Measurements from ENCODE around the gene PUS3. TPM values are rescaled to one million over a fixed set of nuclear protein-coding genes. Genes with fewer than 3 reads are reported as not detected.

PUS3 gene
- total RNA-seq, 2 experiments from 2014 or later = 11.9 to 16.0 TPM

DNA sequence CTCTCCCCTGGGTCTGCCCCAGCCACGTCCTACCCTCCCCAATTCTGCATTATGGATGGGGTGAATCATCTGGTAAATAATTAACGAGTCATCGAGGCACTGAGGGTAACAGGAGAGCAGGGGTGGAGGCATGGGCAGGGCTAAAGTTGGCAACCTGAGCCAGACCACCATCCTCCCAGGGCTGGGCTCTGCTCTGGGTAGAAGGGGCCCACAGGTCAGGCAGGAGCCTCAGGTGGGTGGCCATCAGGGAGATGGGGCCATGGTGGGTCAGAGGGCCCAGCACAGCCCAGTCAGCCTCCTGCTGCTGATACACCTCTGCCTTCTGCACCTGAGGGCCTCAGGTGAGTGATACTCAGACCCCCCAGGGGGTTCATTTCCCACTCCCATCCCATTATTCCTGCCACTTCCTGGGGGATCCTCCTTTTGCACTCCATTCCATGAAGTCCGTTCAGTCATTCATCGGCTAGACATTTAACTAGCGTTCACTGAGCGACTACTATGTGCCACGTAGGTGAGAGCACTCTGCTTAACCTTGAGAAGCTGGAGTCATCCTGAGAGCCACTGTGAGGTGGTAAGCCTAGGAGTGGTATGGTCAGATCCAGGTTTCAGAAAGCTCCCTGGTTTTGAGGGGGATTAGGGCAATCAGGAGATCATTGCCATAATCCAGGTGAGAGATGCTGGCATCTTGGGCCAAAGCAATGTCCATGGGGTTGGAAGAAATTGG is 43.0 kb upstream of the PUS3 start, which contains the start of gene VSIG10L2:
TSS of gene VSIG10L2 (plus strand) at position 248 of the 724 bp plus-strand sequence. CDS start at position 260, 12 bp downstream.
- DNase-seq (no peak), ATAC-seq (no peak)
- peaks cover 2% of the 10 kb centered on the region for H3K27me3 Mint-ChIP-seq (ENCODE audit: low read depth)
- CTCF ChIA-PET = interaction anchor here (2.0 kb wide), 1 partner anchor 248 kb away, joined by 5 read pairs; no protein-coding TSS in a partner anchor
- no peak within 1 kb of the TSS for H3K27ac Mint-ChIP-seq
- H3K4me1 Mint-ChIP-seq (ENCODE audit: low read depth) = peaks cover 2% of the 10 kb centered on the region
- no peaks in the 10 kb centered on the region for H3K36me3 Mint-ChIP-seq (ENCODE audit: low read depth)
- no peaks in the 10 kb centered on the region for H3K9me3 Mint-ChIP-seq (ENCODE audit: insufficient read depth)
- POLR2A ChIA-PET = no interaction called here
- no peak within 1 kb of the TSS for H3K4me3 Mint-ChIP-seq

GRCh38 chr11:125945011-125945796 is 42.2 kb upstream of the PUS3 start:
- DNase-seq (no peak), ATAC-seq (no peak)
- no peaks in the 10 kb centered on the region for H3K36me3 Mint-ChIP-seq (ENCODE audit: low read depth)
- POLR2A ChIA-PET = no interaction called here
- peaks cover 2% of the 10 kb centered on the region for H3K4me1 Mint-ChIP-seq (ENCODE audit: low read depth)
- H3K4me3 Mint-ChIP-seq = no peak overlapping the region
- H3K9me3 Mint-ChIP-seq (ENCODE audit: insufficient read depth) = no peaks in the 10 kb centered on the region
- CTCF ChIA-PET = interaction anchor here (1.2 to 2.0 kb wide), 2 partner anchors 10 to 248 kb away, joined by 3 to 5 read pairs; no protein-coding TSS in a partner anchor
- H3K27me3 Mint-ChIP-seq (ENCODE audit: low read depth) = peaks cover 2% of the 10 kb centered on the region
- H3K27ac Mint-ChIP-seq = no peak overlapping the region

GRCh38 chr11:125944350-125945010 is 41.5 kb upstream of the PUS3 start:
- H3K36me3 Mint-ChIP-seq (ENCODE audit: low read depth) = no peaks in the 10 kb centered on the region
- no peak overlapping the region for H3K27ac Mint-ChIP-seq
- POLR2A ChIA-PET = no interaction called here
- ATAC-seq = no peak
- DNase-seq = no peak
- CTCF ChIA-PET = interaction anchor here (1.2 to 2.0 kb wide), 2 partner anchors 10 to 249 kb away, joined by 3 to 5 read pairs; no protein-coding TSS in a partner anchor
- no peak overlapping the region for H3K4me3 Mint-ChIP-seq
- peaks cover 2% of the 10 kb centered on the region for H3K27me3 Mint-ChIP-seq (ENCODE audit: low read depth)
- peaks cover 2% of the 10 kb centered on the region for H3K4me1 Mint-ChIP-seq (ENCODE audit: low read depth)
- no peaks in the 10 kb centered on the region for H3K9me3 Mint-ChIP-seq (ENCODE audit: insufficient read depth)

DNA sequence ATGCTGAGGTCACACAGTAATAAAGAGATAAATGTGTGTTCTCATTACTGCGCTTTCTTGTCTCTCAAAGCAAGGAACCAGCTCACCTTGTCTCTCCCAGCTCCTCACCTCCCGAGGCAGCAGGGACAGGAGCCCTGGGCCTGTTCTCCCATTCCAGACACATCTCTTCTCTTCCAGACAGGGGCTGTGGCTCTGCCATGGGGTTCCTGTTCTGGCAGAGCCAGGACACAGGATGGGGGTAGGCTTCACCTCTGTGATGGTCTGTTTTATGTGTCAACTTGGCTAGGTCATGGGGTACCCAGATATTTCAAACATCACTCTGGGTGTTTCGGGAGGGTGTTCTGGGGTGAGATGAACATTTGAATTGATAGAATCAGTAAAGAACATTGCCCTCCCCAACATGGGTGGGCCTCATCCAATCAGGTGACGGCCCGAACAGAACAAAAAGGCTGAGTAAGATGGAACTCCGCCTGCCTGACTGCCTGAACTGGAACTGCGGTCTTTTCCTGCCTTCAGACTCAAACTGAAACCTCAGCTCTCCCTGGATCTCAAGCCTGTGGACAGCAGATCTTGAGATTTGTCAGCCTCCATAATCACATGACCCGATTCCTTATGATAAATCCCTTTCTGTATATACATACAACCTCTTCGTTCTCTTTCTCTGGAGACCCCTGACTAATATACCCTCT is 40.8 kb upstream of the PUS3 start:
- no peak for DNase-seq
- H3K27ac Mint-ChIP-seq = no peak overlapping the region
- peaks cover 5% of the 10 kb centered on the region for H3K4me1 Mint-ChIP-seq (ENCODE audit: low read depth)
- peaks cover 2% of the 10 kb centered on the region for H3K27me3 Mint-ChIP-seq (ENCODE audit: low read depth)
- peaks cover 2% of the 10 kb centered on the region for H3K36me3 Mint-ChIP-seq (ENCODE audit: low read depth)
- no peak for ATAC-seq
- H3K9me3 Mint-ChIP-seq (ENCODE audit: insufficient read depth) = no peaks in the 10 kb centered on the region
- ChIA-PET POLR2A (no interaction called here), CTCF (interaction anchor here (1.1 to 4.1 kb wide), 5 partner anchors 9 to 254 kb away, joined by 3 to 32 read pairs (median 5); no protein-coding TSS in a partner anchor)
- no peak overlapping the region for H3K4me3 Mint-ChIP-seq

GRCh38 chr11:125942771-125943428 is 39.9 kb upstream of the PUS3 start:
- Mint-ChIP-seq H3K27me3 (ENCODE audit: low read depth) (peaks cover 2% of the 10 kb centered on the region), H3K36me3 (ENCODE audit: low read depth) (peaks cover 3% of the 10 kb centered on the region), H3K9me3 (ENCODE audit: insufficient read depth) (no peaks in the 10 kb centered on the region), H3K4me1 (ENCODE audit: low read depth) (peaks cover 14% of the 10 kb centered on the region), H3K27ac (no peak overlapping the region), H3K4me3 (no peak overlapping the region)
- ATAC-seq = no peak
- ChIA-PET CTCF (interaction anchor here (1.1 to 4.1 kb wide), 6 partner anchors 11 to 255 kb away, joined by 3 to 32 read pairs (median 4); no protein-coding TSS in a partner anchor), POLR2A (no interaction called here)
- DNase-seq = no peak

GRCh38 chr11:125941619-125942611 is 38.9 kb upstream of the PUS3 start:
- Mint-ChIP-seq H3K4me3 (no peak overlapping the region), H3K27ac (no peak overlapping the region), H3K4me1 (ENCODE audit: low read depth) (peaks cover 15% of the 10 kb centered on the region), H3K27me3 (ENCODE audit: low read depth) (peaks cover 2% of the 10 kb centered on the region), H3K36me3 (ENCODE audit: low read depth) (peaks cover 3% of the 10 kb centered on the region), H3K9me3 (ENCODE audit: insufficient read depth) (peaks cover 4% of the 10 kb centered on the region)
- ChIA-PET CTCF (interaction anchor here (0.9 to 4.1 kb wide), 8 partner anchors 12 to 252 kb away, joined by 3 to 32 read pairs (median 4); no protein-coding TSS in a partner anchor), POLR2A (no interaction called here)
- peak; percentile 67 for DNase-seq
- peak; percentile 76 for ATAC-seq

- DNase-seq (no peak), ATAC-seq (no peak)
- Mint-ChIP-seq H3K4me3 (no peak overlapping the region), H3K27me3 (ENCODE audit: low read depth) (peaks cover 5% of the 10 kb centered on the region), H3K9me3 (ENCODE audit: insufficient read depth) (peaks cover 4% of the 10 kb centered on the region), H3K36me3 (ENCODE audit: low read depth) (peaks cover 3% of the 10 kb centered on the region), H3K27ac (no peak overlapping the region), H3K4me1 (ENCODE audit: low read depth) (peaks cover 15% of the 10 kb centered on the region)
- ChIA-PET CTCF (interaction anchor here (1.3 to 4.1 kb wide), 4 partner anchors 15 to 252 kb away, joined by 3 to 32 read pairs (median 4); no protein-coding TSS in a partner anchor), POLR2A (no interaction called here)
Measured at GRCh38 chr11:125941267-125941618, 38.2 kb upstream of the PUS3 start.

GRCh38 chr11:125940145-125940544 is 37.1 kb upstream of the PUS3 start:
- CTCF ChIA-PET = interaction anchor here (4.1 kb wide), 1 partner anchor 253 kb away, joined by 32 read pairs; no protein-coding TSS in a partner anchor
- ATAC-seq = no peak
- peaks cover 4% of the 10 kb centered on the region for H3K9me3 Mint-ChIP-seq (ENCODE audit: insufficient read depth)

GRCh38 chr11:125939081-125939521 is 36.1 kb upstream of the PUS3 start:
- H3K9me3 Mint-ChIP-seq (ENCODE audit: insufficient read depth) = peaks cover 4% of the 10 kb centered on the region
- H3K4me1 Mint-ChIP-seq (ENCODE audit: low read depth) = peaks cover 15% of the 10 kb centered on the region
- H3K27ac Mint-ChIP-seq = peak overlapping the region; percentile 49
- no peak overlapping the region for H3K4me3 Mint-ChIP-seq
- ATAC-seq = no peak
- CTCF ChIA-PET = interaction anchor here (1.4 to 2.4 kb wide), 2 partner anchors 11 to 255 kb away, joined by 3 to 16 read pairs; no protein-coding TSS in a partner anchor
- POLR2A ChIA-PET = no interaction called here
- DNase-seq = no peak
- peaks cover 3% of the 10 kb centered on the region for H3K36me3 Mint-ChIP-seq (ENCODE audit: low read depth)
- H3K27me3 Mint-ChIP-seq (ENCODE audit: low read depth) = peaks cover 8% of the 10 kb centered on the region

More at GRCh38 chr11:125940145-125940544, 37.1 kb upstream of the PUS3 start:
- Mint-ChIP-seq H3K36me3 (ENCODE audit: low read depth) (peaks cover 3% of the 10 kb centered on the region), H3K4me3 (no peak overlapping the region), H3K27ac (no peak overlapping the region), H3K4me1 (ENCODE audit: low read depth) (peaks cover 15% of the 10 kb centered on the region), H3K27me3 (ENCODE audit: low read depth) (peaks cover 7% of the 10 kb centered on the region)
- no peak for DNase-seq
- POLR2A ChIA-PET = no interaction called here

- Mint-ChIP-seq H3K27ac (peak overlapping the region; percentile 75), H3K36me3 (ENCODE audit: low read depth) (peaks cover 3% of the 10 kb centered on the region), H3K27me3 (ENCODE audit: low read depth) (peaks cover 8% of the 10 kb centered on the region), H3K9me3 (ENCODE audit: insufficient read depth) (peaks cover 4% of the 10 kb centered on the region), H3K4me3 (no peak overlapping the region), H3K4me1 (ENCODE audit: low read depth) (peaks cover 18% of the 10 kb centered on the region)
- ATAC-seq (no peak), DNase-seq (peak; percentile 29)
- CTCF ChIA-PET = interaction anchor here (1.4 to 2.4 kb wide), 2 partner anchors 11 to 255 kb away, joined by 3 to 16 read pairs; no protein-coding TSS in a partner anchor
- POLR2A ChIA-PET = no interaction called here
Measured at GRCh38 chr11:125938418-125938817, 35.4 kb upstream of the PUS3 start.

Data from activated CD8-positive, alpha-beta T cell treated with anti-CD3 and anti-CD28 coated beads, Interleukin-2, amount 10 ng/mL, durations not matched to agents 7 days and 5 days (primary cell).